ENCODE results near the gene ZDHHC14. TPM values are rescaled to one million over a fixed set of nuclear protein-coding genes. Genes with fewer than 3 reads are reported as not detected.

ZDHHC14 gene
- total RNA-seq, 2 experiments from 2014 or later, result 2.9 to 3.5 TPM

DNA sequence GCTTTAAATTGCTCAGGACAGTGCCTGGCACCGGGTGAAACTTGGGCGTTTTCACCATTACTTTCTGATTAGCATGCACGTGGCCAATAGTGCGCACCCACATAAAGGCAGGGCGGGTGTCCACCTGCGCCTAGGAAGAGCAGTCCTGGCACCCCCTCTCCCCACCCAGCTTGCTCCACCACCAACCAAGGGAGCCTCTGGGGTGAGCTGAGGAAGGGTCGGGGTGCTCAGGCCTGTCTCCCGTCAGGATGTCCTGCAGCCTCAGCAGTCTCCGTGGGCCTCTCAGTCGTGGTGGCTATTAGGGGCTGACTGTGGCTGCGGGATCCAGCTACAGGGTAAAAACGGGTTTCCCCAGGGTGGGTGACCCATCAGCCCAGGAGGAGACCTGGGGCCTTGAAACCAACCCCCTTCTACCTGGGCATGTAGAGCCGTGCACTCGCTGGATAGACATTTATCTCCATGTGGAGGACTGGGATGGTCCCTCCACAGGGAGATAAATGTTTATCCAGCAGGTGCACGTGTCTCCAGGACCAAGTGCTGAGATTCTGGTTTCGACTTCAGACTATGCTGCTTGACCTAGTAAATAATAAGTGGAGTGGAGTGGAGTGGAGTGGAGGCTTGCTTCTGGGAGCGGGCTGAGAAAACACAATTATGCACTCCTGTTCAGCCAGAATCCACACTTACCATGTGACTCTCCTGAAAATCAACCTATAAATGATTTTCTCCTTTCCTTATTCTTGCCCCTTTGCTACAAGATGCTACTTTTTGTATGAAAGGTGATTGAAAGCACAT lies 91.1 kb downstream of the ZDHHC14 start:
- H3K4me3 Mint-ChIP-seq, result no peak overlapping the region
- H3K36me3 Mint-ChIP-seq, result no peaks in the 10 kb centered on the region
- peaks cover 4% of the 10 kb centered on the region for H3K27me3 Mint-ChIP-seq
- no peak overlapping the region for H3K27ac Mint-ChIP-seq
- H3K9me3 Mint-ChIP-seq, result no peaks in the 10 kb centered on the region
- no peak for DNase-seq
- H3K4me1 Mint-ChIP-seq, result peaks cover 3% of the 10 kb centered on the region

- H3K9me3 Mint-ChIP-seq, result no peaks in the 10 kb centered on the region
- no peaks in the 10 kb centered on the region for H3K36me3 Mint-ChIP-seq
- DNase-seq, result no peak
- H3K27me3 Mint-ChIP-seq, result peaks cover 4% of the 10 kb centered on the region
- peaks cover 7% of the 10 kb centered on the region for H3K4me1 Mint-ChIP-seq
- no peak overlapping the region for H3K4me3 Mint-ChIP-seq
- no peak overlapping the region for H3K27ac Mint-ChIP-seq
Observed at GRCh38 chr6:157476797-157477196, 95.8 kb downstream of the ZDHHC14 start.

DNA sequence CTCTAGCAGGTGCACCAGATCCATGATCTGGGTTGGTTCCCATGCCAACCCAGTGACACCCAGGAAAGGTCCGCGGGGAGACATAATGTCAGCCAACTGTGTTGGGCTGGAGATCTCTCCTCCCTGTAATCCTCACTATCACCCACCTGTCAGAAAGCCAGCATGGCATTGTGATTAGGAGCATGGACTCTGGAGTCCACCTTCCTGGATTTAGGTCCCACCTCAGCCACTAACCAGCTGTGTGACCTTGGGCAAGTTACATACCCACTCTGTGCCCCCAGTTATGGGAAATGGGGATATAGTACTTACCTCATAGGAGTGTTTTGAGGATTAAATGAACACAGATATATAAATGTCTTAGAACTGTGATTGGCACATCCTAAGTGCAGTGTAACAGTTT lies 97.9 kb downstream of the ZDHHC14 start:
- H3K9me3 Mint-ChIP-seq, result no peaks in the 10 kb centered on the region
- peaks cover 4% of the 10 kb centered on the region for H3K27me3 Mint-ChIP-seq
- DNase-seq, result no peak
- H3K4me1 Mint-ChIP-seq, result peaks cover 9% of the 10 kb centered on the region
- H3K27ac Mint-ChIP-seq, result no peak overlapping the region
- H3K36me3 Mint-ChIP-seq, result no peaks in the 10 kb centered on the region
- no peak overlapping the region for H3K4me3 Mint-ChIP-seq

DNA sequence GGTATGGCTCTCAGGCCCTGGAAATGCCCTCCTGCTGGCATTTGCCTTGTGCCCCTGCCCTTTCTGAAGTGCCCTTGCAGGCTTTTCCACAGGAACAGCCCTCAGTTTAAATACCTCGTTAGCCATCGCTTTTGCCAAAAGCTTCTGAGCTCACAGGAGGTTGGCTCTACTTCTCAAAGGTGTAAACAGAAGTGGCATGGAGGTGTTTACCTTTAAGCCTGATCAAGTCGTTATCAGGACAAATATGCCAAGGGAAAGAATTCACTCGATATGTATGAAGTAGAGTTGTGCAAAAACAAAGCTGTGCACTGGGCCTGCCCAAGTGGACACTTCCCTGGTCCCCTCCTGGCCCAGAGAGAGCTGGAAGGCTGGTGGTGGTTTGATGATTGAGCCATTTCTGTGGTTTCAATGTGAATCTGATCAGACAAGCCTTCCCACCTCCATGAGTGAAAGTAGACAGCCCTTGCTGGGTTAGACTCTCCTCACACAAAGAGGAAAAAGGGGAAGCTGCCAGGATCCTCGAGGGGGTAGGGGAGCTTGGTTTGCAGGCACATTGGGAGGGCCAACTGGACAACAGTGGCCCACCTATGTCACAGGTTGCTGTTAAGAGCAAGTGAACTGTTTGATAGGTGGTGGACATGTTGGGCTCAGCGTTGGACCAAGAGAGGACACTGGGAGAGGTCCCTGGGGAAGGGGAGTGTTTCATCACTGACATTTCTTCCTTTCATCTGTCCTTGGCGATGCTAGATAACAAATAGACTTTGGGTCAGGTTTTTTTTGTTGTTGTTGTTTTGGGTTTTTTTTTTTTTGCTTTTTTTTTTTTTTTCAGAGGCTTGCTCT lies 98.7 kb downstream of the ZDHHC14 start:
- Mint-ChIP-seq H3K4me3 (no peak overlapping the region), H3K4me1 (peaks cover 9% of the 10 kb centered on the region), H3K27ac (no peak overlapping the region), H3K36me3 (no peaks in the 10 kb centered on the region), H3K9me3 (no peaks in the 10 kb centered on the region), H3K27me3 (peaks cover 4% of the 10 kb centered on the region)
- DNase-seq, result no peak

- no peak for DNase-seq
- H3K4me1 Mint-ChIP-seq, result peaks cover 12% of the 10 kb centered on the region
- H3K4me3 Mint-ChIP-seq, result no peak overlapping the region
- no peaks in the 10 kb centered on the region for H3K27me3 Mint-ChIP-seq
- no peaks in the 10 kb centered on the region for H3K36me3 Mint-ChIP-seq
- no peaks in the 10 kb centered on the region for H3K9me3 Mint-ChIP-seq
- H3K27ac Mint-ChIP-seq, result no peak overlapping the region
Observed at GRCh38 chr6:157481189-157481864, 100.3 kb downstream of the ZDHHC14 start.

GRCh38 chr6:157481865-157482249 lies 100.9 kb downstream of the ZDHHC14 start:
- Mint-ChIP-seq H3K4me3 (no peak overlapping the region), H3K4me1 (peaks cover 17% of the 10 kb centered on the region), H3K36me3 (no peaks in the 10 kb centered on the region), H3K27ac (no peak overlapping the region), H3K9me3 (no peaks in the 10 kb centered on the region), H3K27me3 (no peaks in the 10 kb centered on the region)
- DNase-seq, result no peak

GRCh38 chr6:157483770-157484169 lies 102.8 kb downstream of the ZDHHC14 start:
- Mint-ChIP-seq H3K9me3 (no peaks in the 10 kb centered on the region), H3K27me3 (no peaks in the 10 kb centered on the region), H3K36me3 (no peaks in the 10 kb centered on the region), H3K4me3 (no peak overlapping the region), H3K27ac (no peak overlapping the region), H3K4me1 (peaks cover 21% of the 10 kb centered on the region)
- DNase-seq, result no peak

GRCh38 chr6:157484181-157484580 lies 103.2 kb downstream of the ZDHHC14 start:
- H3K4me1 Mint-ChIP-seq, result peaks cover 21% of the 10 kb centered on the region
- H3K27ac Mint-ChIP-seq, result no peak overlapping the region
- H3K36me3 Mint-ChIP-seq, result no peaks in the 10 kb centered on the region
- DNase-seq, result no peak
- H3K9me3 Mint-ChIP-seq, result no peaks in the 10 kb centered on the region
- H3K27me3 Mint-ChIP-seq, result no peaks in the 10 kb centered on the region
- H3K4me3 Mint-ChIP-seq, result no peak overlapping the region

DNA sequence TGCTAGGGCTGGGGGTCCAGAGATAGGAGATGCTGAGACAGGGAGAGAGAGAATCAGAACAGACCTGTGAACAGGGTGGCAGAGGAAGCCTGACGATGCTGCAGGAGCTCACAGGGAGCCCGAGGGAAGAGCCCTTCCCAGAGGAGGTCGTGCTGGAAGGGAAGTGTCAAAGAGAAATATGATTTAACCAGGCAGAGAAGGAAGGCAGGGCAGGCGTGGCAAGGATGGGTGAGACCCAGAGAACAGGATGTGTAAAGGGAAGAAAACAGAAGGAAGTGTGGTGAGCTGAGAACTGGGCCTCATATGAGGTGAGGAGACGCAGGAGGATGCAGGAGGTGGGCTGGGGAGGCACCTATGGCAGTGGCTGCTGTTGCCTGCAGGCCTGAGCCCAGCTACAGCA lies 105.6 kb downstream of the ZDHHC14 start:
- Mint-ChIP-seq H3K36me3 (no peaks in the 10 kb centered on the region), H3K4me3 (no peak overlapping the region), H3K27me3 (peaks cover 10% of the 10 kb centered on the region), H3K9me3 (no peaks in the 10 kb centered on the region), H3K4me1 (peaks cover 28% of the 10 kb centered on the region), H3K27ac (peak overlapping the region; percentile 14)
- DNase-seq, result no peak

GRCh38 chr6:157487110-157487773 lies 106.3 kb downstream of the ZDHHC14 start:
- H3K27ac Mint-ChIP-seq, result no peak overlapping the region
- no peaks in the 10 kb centered on the region for H3K9me3 Mint-ChIP-seq
- peaks cover 10% of the 10 kb centered on the region for H3K27me3 Mint-ChIP-seq
- DNase-seq, result no peak
- no peaks in the 10 kb centered on the region for H3K36me3 Mint-ChIP-seq
- peaks cover 24% of the 10 kb centered on the region for H3K4me1 Mint-ChIP-seq
- H3K4me3 Mint-ChIP-seq, result no peak overlapping the region

DNA sequence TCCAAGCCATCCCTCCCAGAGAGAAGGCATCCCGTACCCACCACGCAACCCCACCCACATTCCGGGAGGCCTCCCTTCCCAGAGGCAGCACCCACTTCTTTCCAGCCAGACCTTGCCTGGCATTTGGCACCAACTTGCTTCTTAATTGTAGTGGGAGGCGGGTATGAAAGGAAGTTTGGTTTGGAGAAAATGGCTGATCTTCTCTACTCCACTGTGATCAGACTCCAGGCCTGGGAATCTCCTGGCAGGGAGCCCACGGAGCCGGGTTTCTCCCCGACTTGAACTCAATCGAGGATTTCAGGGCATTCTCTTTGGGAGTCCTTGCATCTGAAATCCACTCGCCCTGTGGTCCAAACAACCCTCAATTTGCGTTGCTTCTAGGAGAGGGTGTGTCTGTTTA lies 107.1 kb downstream of the ZDHHC14 start:
- Mint-ChIP-seq H3K9me3 (no peaks in the 10 kb centered on the region), H3K4me1 (peaks cover 24% of the 10 kb centered on the region), H3K27ac (no peak overlapping the region), H3K27me3 (peaks cover 10% of the 10 kb centered on the region), H3K36me3 (no peaks in the 10 kb centered on the region), H3K4me3 (no peak overlapping the region)
- no peak for DNase-seq

GRCh38 chr6:157488716-157489118 lies 107.7 kb downstream of the ZDHHC14 start:
- peaks cover 24% of the 10 kb centered on the region for H3K4me1 Mint-ChIP-seq
- H3K27me3 Mint-ChIP-seq, result peaks cover 10% of the 10 kb centered on the region
- no peaks in the 10 kb centered on the region for H3K36me3 Mint-ChIP-seq
- H3K27ac Mint-ChIP-seq, result no peak overlapping the region
- DNase-seq, result no peak
- H3K4me3 Mint-ChIP-seq, result no peak overlapping the region
- H3K9me3 Mint-ChIP-seq, result no peaks in the 10 kb centered on the region

GRCh38 chr6:157490611-157491269 lies 109.8 kb downstream of the ZDHHC14 start:
- Mint-ChIP-seq H3K4me3 (no peak overlapping the region), H3K4me1 (peaks cover 24% of the 10 kb centered on the region), H3K9me3 (no peaks in the 10 kb centered on the region), H3K27me3 (peaks cover 10% of the 10 kb centered on the region), H3K27ac (no peak overlapping the region), H3K36me3 (peaks cover 3% of the 10 kb centered on the region)
- DNase-seq, result no peak

GRCh38 chr6:157491571-157492232 lies 110.7 kb downstream of the ZDHHC14 start:
- Mint-ChIP-seq H3K27me3 (peaks cover 10% of the 10 kb centered on the region), H3K36me3 (peaks cover 3% of the 10 kb centered on the region), H3K4me3 (no peak overlapping the region), H3K4me1 (peaks cover 15% of the 10 kb centered on the region), H3K9me3 (peaks cover 1% of the 10 kb centered on the region), H3K27ac (no peak overlapping the region)
- DNase-seq, result no peak

Data from activated naive CD8-positive, alpha-beta T cell treated with anti-CD3 and anti-CD28 coated beads for 36 hours (primary cell).